Liver (tissue), 9 donors: ENCODE data around the gene MSH3. TPM values are rescaled to one million over a fixed set of nuclear protein-coding genes. Genes with fewer than 3 reads are reported as not detected.
"Not testable (repeated sequence)": the region's sequence is repeated elsewhere in the genome, so short reads cannot be mapped to it uniquely, and the experiment has no call there.

ENCODE experiments used
- DNase-seq: peaks from one replicate; pipeline ENCODE4 v3.0.0-alpha.2; 2017; ENCODE audit warnings: low spot score
- H3K27ac ChIP-seq, 2 donors: one replicate each; pipeline ENCODE4 v1.7.0; 2013; ENCODE audit warnings: inconsistent platforms in 2 of 2, low read length in 2 of 2, control low read depth in 1 of 2, low read depth in 1 of 2, mild to moderate bottlenecking in 1 of 2
- H3K27me3 ChIP-seq, 4 donors: one replicate each; pipeline versions ENCODE4 v1.6.1 to v1.7.0; 2013; ENCODE audit warnings: low read length in 3 of 4, inconsistent platforms in 1 of 4, mild to moderate bottlenecking in 1 of 4, moderate library complexity in 1 of 4; ENCODE audit not compliant: control insufficient read depth in 4 of 4, insufficient read depth in 4 of 4
- H3K36me3 ChIP-seq, 4 donors: one replicate each; pipeline versions ENCODE4 v1.6.1 to v1.7.0; 2013; ENCODE audit warnings: low read length in 3 of 4, mild to moderate bottlenecking in 3 of 4, low read depth in 1 of 4, moderate library complexity in 1 of 4; ENCODE audit not compliant: control insufficient read depth in 4 of 4, insufficient read depth in 3 of 4
- H3K4me1 ChIP-seq, 4 donors: one replicate each; pipeline versions ENCODE4 v1.6.1 to v1.7.0; 2013; ENCODE audit warnings: low read length in 3 of 4, mild to moderate bottlenecking in 3 of 4, moderate library complexity in 1 of 4; ENCODE audit not compliant: control insufficient read depth in 4 of 4, insufficient read depth in 4 of 4
- H3K4me3 ChIP-seq, 3 donors: one replicate each; pipeline versions ENCODE4 v1.6.1 to v1.7.0; 2013; ENCODE audit warnings: low read length in 3 of 3, control low read depth in 1 of 3, low read depth in 1 of 3, mild to moderate bottlenecking in 1 of 3
- H3K9ac ChIP-seq, 2 donors: one replicate each; pipeline ENCODE4 v1.7.0; 2013; ENCODE audit warnings: low read length in 2 of 2, mild to moderate bottlenecking in 2 of 2, moderate library complexity in 2 of 2, control low read depth in 1 of 2, low read depth in 1 of 2
- H3K9me3 ChIP-seq, 4 donors: one replicate each; pipeline versions ENCODE4 v1.6.1 to v1.7.0; 2013; ENCODE audit warnings: low read length in 3 of 4; ENCODE audit not compliant: control insufficient read depth in 4 of 4
- ATF3 ChIP-seq: IDR thresholded peaks from 2 replicates; pipeline ENCODE4 v1.6.1; 2016; ENCODE audit warnings: antibody characterized with exemption
- EGR1 ChIP-seq, 2 donors: IDR thresholded peaks; 2 replicates each; pipeline ENCODE4 v1.6.1; 2016 to 2018; ENCODE audit warnings: antibody characterized with exemption in 2 of 2, low read depth in 2 of 2
- FOXA1 ChIP-seq: IDR thresholded peaks from 2 replicates; pipeline ENCODE4 v1.6.1; 2016; ENCODE audit warnings: antibody characterized with exemption
- GABPA ChIP-seq, 2 donors: IDR thresholded peaks in 1 of 2; conservative IDR thresholded peaks in 1 of 2; 2 replicates each; pipeline ENCODE4 v1.6.1; 2016; ENCODE audit warnings: antibody characterized with exemption in 2 of 2, mild to moderate bottlenecking in 1 of 2, moderate library complexity in 1 of 2
- HNF4A ChIP-seq, 2 donors: conservative IDR thresholded peaks; 2 replicates each; pipeline ENCODE4 v1.6.1; 2016; ENCODE audit warnings: antibody characterized with exemption in 2 of 2, mild to moderate bottlenecking in 2 of 2
- HNF4G ChIP-seq: IDR thresholded peaks from 2 replicates; pipeline ENCODE4 v1.6.1; 2016; ENCODE audit warnings: antibody characterized with exemption
- JUND ChIP-seq, 2 donors: IDR thresholded peaks; 2 replicates each; pipeline ENCODE4 v1.6.1; 2016; ENCODE audit warnings: antibody characterized with exemption in 2 of 2
- MAX ChIP-seq: IDR thresholded peaks from 2 replicates; pipeline ENCODE4 v1.6.1; 2016; ENCODE audit warnings: antibody characterized with exemption
- NR2F2 ChIP-seq: IDR thresholded peaks from 2 replicates; pipeline ENCODE4 v1.6.1; 2016; ENCODE audit warnings: antibody characterized with exemption
- RAD21 ChIP-seq, 2 donors: IDR thresholded peaks; 2 replicates each; pipeline ENCODE4 v1.6.1; 2016; ENCODE audit warnings: antibody characterized with exemption in 2 of 2, mild to moderate bottlenecking in 2 of 2
- RXRA ChIP-seq, 2 donors: IDR thresholded peaks; 2 replicates each; pipeline ENCODE4 v1.6.1; 2017 to 2018; ENCODE audit warnings: antibody characterized with exemption in 2 of 2, mild to moderate bottlenecking in 1 of 2
- SP1 ChIP-seq: IDR thresholded peaks from 2 replicates; pipeline ENCODE4 v1.6.1; 2018; ENCODE audit warnings: antibody characterized with exemption, mild to moderate bottlenecking
- YY1 ChIP-seq: IDR thresholded peaks from 2 replicates; pipeline ENCODE4 v1.6.1; 2016; ENCODE audit warnings: antibody characterized with exemption, mild to moderate bottlenecking
- WGBS: extraction: QIAGEN DNeasy Blood & Tissue Kit; methylation state at CpG from one replicate; pipeline ENCODE4 v1.1.7; 2013; 5-methylcytosine and 5-hydroxymethylcytosine counted together
- polyA plus RNA-seq, 2 donors: library from polyadenylated mRNA; stranded (reverse) in 1 of 2; unstranded in 1 of 2; fragments of 200-250 nt in 1 of 2; fragments of >200 nt in 1 of 2; fragmentation: Nextera tagmentation in 1 of 2; extraction: Ambion mirVana in 1 of 2; gene quantifications; one replicate each; pipeline versions ENCODE4 v1.2.1 to v1.2.3, GENCODE V29; 2013 to 2015
- total RNA-seq, 2 donors: library from RNA; depleted of rRNA; stranded (reverse); fragments of >200 nt; gene quantifications; one replicate each; pipeline ENCODE4 v1.2.3, GENCODE V29; 2014
- TF ChIP-seq, protein P1 (sequence below): fragments of 150-350 bp; IDR thresholded peaks from 2 replicates; pipeline ENCODE4 v1.5.1; 2017; ENCODE audit warnings: improper control_type of control experiment, low read depth, low read length; ENCODE audit not compliant: missing input control
- TF ChIP-seq, protein P2 (sequence below): IDR thresholded peaks from 2 replicates; pipeline ENCODE4 v1.6.1; 2016; ENCODE audit warnings: antibody characterized with exemption
- donor health status: healthy.
- donor health status: healthy.
- donor health status: healthy.
- donor health status: healthy.
- donor health status: healthy.

MSH3 gene
- total and polyA plus RNA-seq, 4 donors: 3.0 to 19.1 (median 7.9) TPM

GRCh38 chr5:80894083-80894482 is 239.6 kb downstream of the MSH3 start:
- H3K27ac ChIP-seq: no peak overlapping the region
- 94% methylated on average over 3 of the region's 3 CpGs for WGBS
- no peak for DNase-seq
- H3K4me1 ChIP-seq: no peaks in the 10 kb centered on the region
- H3K27me3 ChIP-seq: no peaks in the 10 kb centered on the region
- peaks cover 0 to 6% (median 0%) of the 10 kb centered on the region in 4 donors for H3K36me3 ChIP-seq
- H3K9ac ChIP-seq: no peak overlapping the region
- no peak for TF ChIP-seq SP1
- no peak for TF ChIP-seq HNF4A (conservative IDR thresholded peaks at IDR 0.05)
- TF ChIP-seq JUND (IDR thresholded peaks at IDR 0.05): no peak
- no peak for TF ChIP-seq GABPA (IDR thresholded peaks at IDR 0.05 in 1 of 2, conservative IDR thresholded peaks at IDR 0.05 in 1 of 2)
- no peak for TF ChIP-seq RAD21 (IDR thresholded peaks at IDR 0.05)
- no peak overlapping the region for H3K4me3 ChIP-seq
- H3K9me3 ChIP-seq: no peaks in the 10 kb centered on the region

- DNase-seq: no peak
- TF ChIP-seq YY1 (no peak), ATF3 (no peak), SP1 (no peak), EGR1 (IDR thresholded peaks at IDR 0.05; ENCODE audit: low read depth in 2 of 2) (no peak), GABPA (IDR thresholded peaks at IDR 0.05 in 1 of 2, conservative IDR thresholded peaks at IDR 0.05 in 1 of 2) (no peak), NR2F2 (no peak), RXRA (IDR thresholded peaks at IDR 0.05) (no peak)
- H3K36me3 ChIP-seq: peaks cover 0 to 4% (median 0%) of the 10 kb centered on the region in 4 donors
- WGBS: 96% methylated on average over 2 of the region's 2 CpGs
- no peaks in the 10 kb centered on the region for H3K4me1 ChIP-seq
- no peaks in the 10 kb centered on the region for H3K9me3 ChIP-seq
- no peak overlapping the region for H3K4me3 ChIP-seq
- H3K27ac ChIP-seq: no peak overlapping the region
- H3K27me3 ChIP-seq: no peaks in the 10 kb centered on the region
- H3K9ac ChIP-seq: no peak overlapping the region
These were observed 241.1 kb downstream of the MSH3 start for GRCh38 chr5:80895523-80895922.

DNA sequence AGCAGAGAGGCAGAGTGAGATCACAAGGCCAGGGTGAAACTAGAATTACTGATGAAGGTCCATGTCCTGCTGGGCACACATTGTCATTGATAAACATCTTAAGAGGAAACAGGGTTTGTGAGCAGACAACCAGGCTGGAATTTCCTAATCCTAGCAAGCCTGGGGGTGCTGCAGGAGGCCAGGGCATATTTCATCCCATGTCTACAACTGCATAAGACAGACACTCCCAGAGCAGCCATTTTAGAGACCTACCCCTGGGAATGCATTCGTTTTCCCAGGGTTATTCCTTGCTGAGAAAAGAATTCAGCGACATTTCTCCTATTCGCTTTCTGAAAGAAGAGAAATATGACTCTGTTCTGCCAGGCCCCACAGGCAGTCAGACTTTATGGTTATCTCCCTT is 248.2 kb downstream of the MSH3 start:
- DNase-seq, H3K4me1 ChIP-seq, H3K27me3 ChIP-seq, H3K27ac ChIP-seq, H3K36me3 ChIP-seq, H3K9me3 ChIP-seq, H3K9ac ChIP-seq, H3K4me3 ChIP-seq: not testable (repeated sequence)
- WGBS: 96% methylated on average over 3 of the region's 3 CpGs

- H3K9ac ChIP-seq: no peak overlapping the region
- H3K27me3 ChIP-seq: no peaks in the 10 kb centered on the region
- peaks cover 0 to 1% (median 0%) of the 10 kb centered on the region in 4 donors for H3K36me3 ChIP-seq
- H3K27ac ChIP-seq: no peak overlapping the region
- H3K9me3 ChIP-seq: peaks cover 0 to 2% (median 0%) of the 10 kb centered on the region in 4 donors
- no peak for DNase-seq
- no peak overlapping the region for H3K4me3 ChIP-seq
- no peak for TF ChIP-seq FOXA1
- TF ChIP-seq ATF3: no peak
- TF ChIP-seq, protein P1, sequence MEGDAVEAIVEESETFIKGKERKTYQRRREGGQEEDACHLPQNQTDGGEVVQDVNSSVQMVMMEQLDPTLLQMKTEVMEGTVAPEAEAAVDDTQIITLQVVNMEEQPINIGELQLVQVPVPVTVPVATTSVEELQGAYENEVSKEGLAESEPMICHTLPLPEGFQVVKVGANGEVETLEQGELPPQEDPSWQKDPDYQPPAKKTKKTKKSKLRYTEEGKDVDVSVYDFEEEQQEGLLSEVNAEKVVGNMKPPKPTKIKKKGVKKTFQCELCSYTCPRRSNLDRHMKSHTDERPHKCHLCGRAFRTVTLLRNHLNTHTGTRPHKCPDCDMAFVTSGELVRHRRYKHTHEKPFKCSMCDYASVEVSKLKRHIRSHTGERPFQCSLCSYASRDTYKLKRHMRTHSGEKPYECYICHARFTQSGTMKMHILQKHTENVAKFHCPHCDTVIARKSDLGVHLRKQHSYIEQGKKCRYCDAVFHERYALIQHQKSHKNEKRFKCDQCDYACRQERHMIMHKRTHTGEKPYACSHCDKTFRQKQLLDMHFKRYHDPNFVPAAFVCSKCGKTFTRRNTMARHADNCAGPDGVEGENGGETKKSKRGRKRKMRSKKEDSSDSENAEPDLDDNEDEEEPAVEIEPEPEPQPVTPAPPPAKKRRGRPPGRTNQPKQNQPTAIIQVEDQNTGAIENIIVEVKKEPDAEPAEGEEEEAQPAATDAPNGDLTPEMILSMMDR: no peak
- no peak for TF ChIP-seq MAX
- no peak for TF ChIP-seq HNF4G
- no peak for TF ChIP-seq NR2F2
- TF ChIP-seq, protein P2, sequence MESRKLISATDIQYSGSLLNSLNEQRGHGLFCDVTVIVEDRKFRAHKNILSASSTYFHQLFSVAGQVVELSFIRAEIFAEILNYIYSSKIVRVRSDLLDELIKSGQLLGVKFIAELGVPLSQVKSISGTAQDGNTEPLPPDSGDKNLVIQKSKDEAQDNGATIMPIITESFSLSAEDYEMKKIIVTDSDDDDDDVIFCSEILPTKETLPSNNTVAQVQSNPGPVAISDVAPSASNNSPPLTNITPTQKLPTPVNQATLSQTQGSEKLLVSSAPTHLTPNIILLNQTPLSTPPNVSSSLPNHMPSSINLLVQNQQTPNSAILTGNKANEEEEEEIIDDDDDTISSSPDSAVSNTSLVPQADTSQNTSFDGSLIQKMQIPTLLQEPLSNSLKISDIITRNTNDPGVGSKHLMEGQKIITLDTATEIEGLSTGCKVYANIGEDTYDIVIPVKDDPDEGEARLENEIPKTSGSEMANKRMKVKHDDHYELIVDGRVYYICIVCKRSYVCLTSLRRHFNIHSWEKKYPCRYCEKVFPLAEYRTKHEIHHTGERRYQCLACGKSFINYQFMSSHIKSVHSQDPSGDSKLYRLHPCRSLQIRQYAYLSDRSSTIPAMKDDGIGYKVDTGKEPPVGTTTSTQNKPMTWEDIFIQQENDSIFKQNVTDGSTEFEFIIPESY: no peak
- no peak for TF ChIP-seq GABPA (IDR thresholded peaks at IDR 0.05 in 1 of 2, conservative IDR thresholded peaks at IDR 0.05 in 1 of 2)
- 42% methylated on average over 1 of the region's 1 CpG for WGBS
- no peaks in the 10 kb centered on the region for H3K4me1 ChIP-seq
These were observed 250.2 kb downstream of the MSH3 start for GRCh38 chr5:80904533-80905187.
